ENCODE results near the gene TNIP2. TPM values are rescaled to one million over a fixed set of nuclear protein-coding genes. Genes with fewer than 3 reads are reported as not detected.

Gene TNIP2
- total and polyA plus RNA-seq, 2 of the 13 experiments (the other 11 are each of a cell fraction or from before 2014, with no cell fraction given), result 25.6 to 38.0 TPM

- no peak for ATAC-seq
- TF ChIP-seq CEBPZ (IDR thresholded peaks at IDR 0.05; ENCODE audit: low read length), result no peak
- TF ChIP-seq MIER3 (CRISPR knock-in tag; IDR thresholded peaks at IDR 0.05; ENCODE audit: borderline replicate concordance), result no peak
- TF ChIP-seq KLF6 (CRISPR knock-in tag; IDR thresholded peaks at IDR 0.05), result no peak
- peak; percentile 82 for TF ChIP-seq ZMYM3 (CRISPR knock-in tag; IDR thresholded peaks at IDR 0.05)
- peak; percentile 58 for TF ChIP-seq FOSL2 (CRISPR knock-in tag; IDR thresholded peaks at IDR 0.05)
- peak; percentile 98 for TF ChIP-seq ZBTB33 (CRISPR knock-in tag; IDR thresholded peaks at IDR 0.05)
- TF ChIP-seq PLSCR1 (CRISPR knock-in tag; IDR thresholded peaks at IDR 0.05; ENCODE audit: borderline replicate concordance), result no peak
- TF ChIP-seq FOXC1 (CRISPR knock-in tag; IDR thresholded peaks at IDR 0.05; ENCODE audit: borderline replicate concordance), result no peak
- in situ Hi-C loops (cut with HindIII; ENCODE audit: extremely low pct_ligation_motif_present, low pct_unique_long_range_greater_than_20kb) (loop anchor here (5.0 kb wide), 1 partner anchor 33 kb away; no protein-coding TSS in a partner anchor), intact Hi-C loops (cut with micrococcal nuclease; ENCODE audit: unreplicated experiment) (loop anchor here (5.0 kb wide), 1 partner anchor 58 kb away; no protein-coding TSS in a partner anchor)
- Histone ChIP-seq H3K27me3 (ENCODE audit: control insufficient read depth in 1 of 2, insufficient read depth in 2 of 2, low read length in 2 of 2) (no peaks in the 10 kb centered on the region), H3K4me3 (replicated peaks in 1 of 3; ENCODE audit: insufficient read depth in 1 of 3, low read depth in 2 of 3, low read length in 3 of 3) (no peak overlapping the region), H3K9me3 (ENCODE audit: low read length) (no peaks in the 10 kb centered on the region), H3K79me2 (ENCODE audit: insufficient read depth, low read length) (peaks cover 40% of the 10 kb centered on the region), H2AFZ (ENCODE audit: low read length) (no peak overlapping the region), H3K4me2 (ENCODE audit: low read depth, low read length) (no peak overlapping the region), H4K20me1 (ENCODE audit: insufficient read depth, low read length) (peaks cover 2% of the 10 kb centered on the region; the same call in 1 of the 2 replicates), H3K4me1 (ENCODE audit: insufficient read depth, low read length) (peaks cover 32% of the 10 kb centered on the region), H3K9ac (ENCODE audit: insufficient read depth, low read depth, low read length) (no peak overlapping the region), H3K36me3 (replicated peaks in 1 of 2; ENCODE audit: control insufficient read depth in 1 of 2, insufficient read depth in 2 of 2, low read length in 2 of 2) (peaks cover 3 to 9% of the 10 kb centered on the region in 2 experiments; a peak in 2 of 5 replicates), H3K27ac (ENCODE audit: extremely low read length, insufficient read depth, low read length) (no peak overlapping the region)
- no TSS peak for BruUV-seq (replicated peaks)
- no peak for DNase-seq (ENCODE audit: low spot score)
- ChIA-PET CTCF (ENCODE audit: low intra/inter-chr PET ratio, low total read pairs) (no interaction called here), POLR2A (no interaction called here)
- 95% methylated on average over 12 of the region's 20 CpGs for WGBS (ENCODE audit: low lambda C conversion rate)
- no peak for FAIRE-seq
These were observed 47.7 kb upstream of the TNIP2 start for GRCh38 chr4:2803624-2804448.
